Effector memory CD4-positive, alpha-beta T cell (primary cell): ENCODE results near the gene GBGT1.

Source experiments
- DNase-seq, 3 donors: peaks; one replicate each; pipeline ENCODE4 v3.0.0-alpha.2; 2020
- H3K27ac ChIP-seq: 2 replicates; pipeline ENCODE4 v1.7.0; 2013; ENCODE audit warnings: mild to moderate bottlenecking, low read length, moderate library complexity; ENCODE audit not compliant: insufficient read depth, poor library complexity, severe bottlenecking
- H3K27me3 ChIP-seq: replicated peaks from 2 replicates; pipeline ENCODE4 v1.7.0; 2013; ENCODE audit warnings: mild to moderate bottlenecking, low read length; ENCODE audit not compliant: insufficient read depth, control insufficient read depth, poor library complexity, severe bottlenecking
- H3K36me3 ChIP-seq: 2 replicates; pipeline ENCODE4 v1.7.0; 2013; ENCODE audit warnings: mild to moderate bottlenecking, low read length, moderate library complexity; ENCODE audit not compliant: control insufficient read depth, insufficient read depth
- H3K4me1 ChIP-seq: 2 replicates; pipeline ENCODE4 v1.7.0; 2013; ENCODE audit warnings: low read length, mild to moderate bottlenecking; ENCODE audit not compliant: control insufficient read depth, insufficient read depth, poor library complexity, severe bottlenecking
- H3K4me3 ChIP-seq: 2 replicates; pipeline ENCODE4 v1.7.0; 2013; ENCODE audit warnings: low read length, low read depth, mild to moderate bottlenecking; ENCODE audit not compliant: insufficient read depth, poor library complexity, severe bottlenecking
- H3K9me3 ChIP-seq: 2 replicates; pipeline ENCODE4 v1.7.0; 2013; ENCODE audit warnings: mild to moderate bottlenecking, low read length, moderate library complexity; ENCODE audit not compliant: control insufficient read depth

The GBGT1 gene

DNA sequence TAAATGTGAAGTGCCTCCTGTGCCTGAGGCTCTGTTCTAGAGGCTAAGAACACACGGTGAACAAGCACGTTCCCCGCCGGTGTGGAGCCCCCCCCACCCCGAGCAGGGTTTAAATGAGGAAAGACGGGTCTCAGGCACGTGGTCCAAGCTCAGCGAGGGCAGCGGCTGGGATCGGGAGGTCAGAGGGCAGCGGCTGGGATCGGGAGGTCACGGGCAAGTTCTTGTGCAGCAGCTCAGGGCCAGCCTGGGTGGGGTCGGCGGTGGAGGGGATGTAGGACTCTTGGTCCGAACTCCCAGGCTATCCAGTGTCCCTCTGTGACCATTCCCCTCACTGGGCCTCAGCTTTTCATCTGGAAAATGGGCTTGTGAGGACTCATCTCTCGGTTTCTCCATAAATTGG is 2.7 kb upstream of the GBGT1 start:
- no peaks in the 10 kb centered on the region for H3K27me3 ChIP-seq
- DNase-seq: no peak
- no peaks in the 10 kb centered on the region for H3K9me3 ChIP-seq
- peaks cover 11% of the 10 kb centered on the region for H3K4me1 ChIP-seq
- H3K4me3 ChIP-seq: no peak overlapping the region
- H3K27ac ChIP-seq: no peak overlapping the region
- no peaks in the 10 kb centered on the region for H3K36me3 ChIP-seq

DNA sequence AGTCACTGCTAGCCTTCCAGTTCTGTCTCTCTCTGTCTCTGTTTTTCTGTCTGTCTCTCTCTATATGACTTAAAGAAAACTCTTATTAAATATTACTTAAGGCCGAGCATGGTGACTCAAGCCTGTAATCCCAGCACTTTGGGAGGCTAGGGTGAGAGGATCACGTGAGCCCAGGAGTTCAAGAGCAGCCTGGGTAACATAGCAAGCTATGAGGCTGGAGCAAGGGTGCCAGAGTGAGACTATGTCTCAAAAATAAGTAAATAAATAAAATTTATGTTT is 1.7 kb upstream of the GBGT1 start:
- Histone ChIP-seq H3K36me3 (no peaks in the 10 kb centered on the region), H3K4me3 (no peak overlapping the region), H3K9me3 (no peaks in the 10 kb centered on the region), H3K27me3 (no peaks in the 10 kb centered on the region), H3K4me1 (peaks cover 11% of the 10 kb centered on the region), H3K27ac (no peak overlapping the region)
- no peak for DNase-seq

DNA sequence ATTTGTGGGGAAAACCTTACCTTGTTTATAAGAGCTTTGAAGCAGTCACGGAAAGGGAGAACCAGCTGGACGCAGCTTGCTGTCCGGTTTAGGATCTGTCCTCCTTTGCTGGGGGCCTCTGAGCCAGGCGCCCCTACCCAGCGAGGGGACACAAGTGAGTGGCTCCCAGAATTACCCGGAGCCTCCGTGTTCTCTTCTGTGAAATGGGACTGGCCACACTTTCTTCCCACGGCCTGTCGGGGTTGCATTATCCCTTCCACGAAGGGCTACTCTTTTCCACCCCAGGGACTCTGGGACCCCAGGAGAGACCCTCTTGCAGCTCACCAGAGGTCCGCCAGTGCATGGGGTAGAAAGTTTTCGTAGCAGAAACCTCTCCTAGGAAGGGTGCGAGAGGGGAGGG is 477 bp upstream of the GBGT1 start:
- Histone ChIP-seq H3K36me3 (no peaks in the 10 kb centered on the region), H3K27ac (no peak overlapping the region), H3K4me3 (peak overlapping the region; percentile 78), H3K4me1 (peaks cover 11% of the 10 kb centered on the region), H3K27me3 (no peaks in the 10 kb centered on the region), H3K9me3 (no peaks in the 10 kb centered on the region)
- DNase-seq: no peak

DNA sequence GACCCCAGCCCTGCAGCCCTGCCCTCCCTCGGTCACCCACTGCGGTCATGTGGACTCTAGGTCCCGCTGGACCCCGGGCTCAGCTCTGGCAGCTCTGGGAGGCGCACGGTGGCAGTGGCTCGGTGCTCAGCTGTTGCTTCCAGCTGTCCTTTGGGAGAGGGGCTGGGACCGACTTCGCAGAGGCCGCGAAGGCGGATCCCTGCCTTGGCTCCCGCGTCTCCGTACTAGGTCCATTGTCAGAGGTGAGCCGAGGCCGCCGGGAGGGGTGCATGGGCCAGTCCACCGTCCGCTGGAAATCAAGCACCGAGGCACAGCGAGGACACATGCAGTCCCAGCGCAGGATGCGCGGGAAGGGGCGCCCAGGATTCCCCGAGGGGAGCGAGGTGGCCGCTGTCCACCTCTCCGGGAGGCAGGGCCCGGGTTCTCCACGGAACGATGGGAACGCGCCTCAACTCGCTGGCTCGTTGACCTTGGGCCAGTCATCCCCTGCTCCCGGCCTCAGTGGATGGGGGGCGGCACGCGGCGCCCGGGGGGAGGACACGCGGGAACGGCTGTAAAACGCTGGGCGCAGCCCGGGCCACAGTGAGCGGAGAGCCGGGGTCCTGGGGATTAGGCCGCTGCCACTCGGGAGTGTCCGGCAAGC is 732 bp downstream of the GBGT1 start:
- H3K27me3 ChIP-seq: no peaks in the 10 kb centered on the region
- no peak for DNase-seq
- H3K36me3 ChIP-seq: no peaks in the 10 kb centered on the region
- H3K27ac ChIP-seq: peak overlapping the region; percentile 60
- H3K9me3 ChIP-seq: no peaks in the 10 kb centered on the region
- peaks cover 11% of the 10 kb centered on the region for H3K4me1 ChIP-seq
- H3K4me3 ChIP-seq: peak overlapping the region; percentile 78

DNA sequence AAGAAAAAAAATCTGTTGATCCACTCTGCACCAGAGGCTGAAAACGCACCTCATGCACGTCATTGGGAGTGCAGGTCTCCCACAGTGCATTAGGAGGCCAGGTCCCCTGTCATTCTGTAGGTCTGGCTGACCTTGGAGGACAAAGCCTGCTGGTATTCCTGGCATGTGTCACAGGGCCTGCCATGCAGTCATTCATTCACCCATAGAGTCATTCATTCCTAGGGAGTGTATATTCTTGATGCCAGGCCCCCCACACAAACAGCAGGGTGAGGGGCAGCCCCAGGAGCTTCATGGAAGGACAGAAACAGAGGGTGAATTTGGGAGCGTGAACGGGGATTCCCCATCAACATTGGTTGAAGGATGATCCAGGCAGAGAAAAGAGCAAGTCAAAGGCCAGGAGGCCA is 2.2 kb downstream of the GBGT1 start:
- Histone ChIP-seq H3K4me1 (peaks cover 11% of the 10 kb centered on the region), H3K4me3 (no peak overlapping the region), H3K27me3 (no peaks in the 10 kb centered on the region)

DNA sequence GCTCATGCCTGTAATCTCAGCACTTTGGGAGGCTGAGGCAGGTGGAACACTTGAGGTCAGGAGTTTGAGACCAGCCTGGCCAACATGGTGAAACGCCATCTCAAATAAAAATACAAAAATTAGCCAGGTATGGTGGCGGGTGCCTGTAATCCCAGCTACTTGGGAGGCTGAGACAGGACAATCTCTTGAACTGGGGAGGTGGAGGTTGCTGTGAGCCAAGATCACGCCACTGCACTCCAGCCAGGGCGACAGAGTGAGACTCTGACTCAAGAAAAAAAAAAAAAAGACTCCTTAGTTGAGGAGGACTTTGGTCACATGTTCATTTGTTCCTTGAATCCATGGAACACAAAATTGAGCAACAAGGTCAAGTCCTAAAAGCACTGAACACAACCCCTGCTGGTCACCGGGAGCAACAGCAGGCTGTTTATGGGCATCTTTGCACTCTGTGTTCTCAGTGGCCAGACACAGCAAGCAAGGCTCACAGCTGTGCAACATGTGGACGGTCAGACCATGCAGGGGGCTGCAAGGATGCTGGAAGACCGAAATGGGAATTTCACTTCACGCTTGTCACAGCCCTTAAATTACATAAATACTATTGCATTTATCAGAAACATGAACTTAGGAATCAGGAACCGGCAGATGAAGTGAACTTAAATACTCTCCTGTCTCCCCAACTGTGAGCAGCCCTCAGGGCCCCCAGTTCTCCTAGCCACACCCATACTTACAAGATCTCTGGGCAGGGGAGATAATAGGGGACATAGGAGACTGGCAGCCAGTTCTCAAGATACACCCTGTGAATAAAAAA is 2.8 kb downstream of the GBGT1 start:
- no peaks in the 10 kb centered on the region for H3K9me3 ChIP-seq
- H3K36me3 ChIP-seq: no peaks in the 10 kb centered on the region
- H3K4me1 ChIP-seq: peaks cover 11% of the 10 kb centered on the region
- H3K4me3 ChIP-seq: no peak overlapping the region
- H3K27ac ChIP-seq: no peak overlapping the region
- no peaks in the 10 kb centered on the region for H3K27me3 ChIP-seq
- DNase-seq: no peak

More for the DNA sequence above, 2.2 kb downstream of the GBGT1 start:
- Histone ChIP-seq H3K9me3 (no peaks in the 10 kb centered on the region), H3K27ac (no peak overlapping the region), H3K36me3 (no peaks in the 10 kb centered on the region)
- DNase-seq: no peak

DNA sequence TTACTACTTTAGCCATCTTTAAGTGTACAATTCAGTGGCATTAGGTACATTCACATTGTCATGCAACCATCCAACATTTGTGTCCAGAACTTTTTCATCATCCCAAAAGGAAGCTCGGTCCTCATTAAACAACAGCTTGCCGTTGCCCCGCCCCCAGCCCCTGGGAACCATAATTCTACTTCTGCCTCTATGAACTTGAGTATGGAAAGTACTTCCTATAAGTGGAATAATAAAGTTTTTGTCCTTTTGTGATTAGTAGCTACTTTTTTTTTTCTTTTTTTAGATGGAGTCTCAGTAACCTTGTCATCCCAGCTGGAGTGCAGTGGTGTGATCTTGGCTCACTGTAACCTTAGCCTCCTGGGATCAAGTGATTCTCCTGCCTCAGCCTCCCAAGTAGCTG is 5.0 kb downstream of the GBGT1 start:
- no peak overlapping the region for H3K27ac ChIP-seq
- no peaks in the 10 kb centered on the region for H3K27me3 ChIP-seq
- DNase-seq: no peak
- H3K4me3 ChIP-seq: no peak overlapping the region
- H3K36me3 ChIP-seq: no peaks in the 10 kb centered on the region
- peaks cover 8% of the 10 kb centered on the region for H3K4me1 ChIP-seq
- no peaks in the 10 kb centered on the region for H3K9me3 ChIP-seq

DNA sequence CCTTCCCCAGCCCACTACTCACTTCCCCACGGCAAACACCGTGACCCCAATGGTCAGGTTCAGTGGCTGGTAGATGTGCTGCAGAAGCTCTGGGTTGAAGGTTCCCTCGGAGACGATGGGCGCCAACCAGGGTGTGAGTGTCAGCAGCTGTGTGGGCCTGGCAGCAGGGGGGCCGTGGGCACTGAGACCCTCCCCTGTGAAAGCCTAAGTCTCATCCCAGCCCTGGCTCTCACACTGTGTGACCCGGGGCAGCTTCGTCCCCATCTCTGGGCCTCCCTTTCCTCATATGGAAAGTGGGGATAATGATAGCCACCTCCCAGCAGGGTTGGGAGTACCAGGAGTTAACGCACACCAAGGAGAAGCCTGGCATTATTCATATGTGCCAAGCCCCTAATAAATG is 8.6 kb downstream of the GBGT1 start:
- Histone ChIP-seq H3K4me1 (no peaks in the 10 kb centered on the region), H3K27ac (no peak overlapping the region), H3K9me3 (no peaks in the 10 kb centered on the region), H3K36me3 (no peaks in the 10 kb centered on the region), H3K4me3 (no peak overlapping the region), H3K27me3 (no peaks in the 10 kb centered on the region)
- no peak for DNase-seq

DNA sequence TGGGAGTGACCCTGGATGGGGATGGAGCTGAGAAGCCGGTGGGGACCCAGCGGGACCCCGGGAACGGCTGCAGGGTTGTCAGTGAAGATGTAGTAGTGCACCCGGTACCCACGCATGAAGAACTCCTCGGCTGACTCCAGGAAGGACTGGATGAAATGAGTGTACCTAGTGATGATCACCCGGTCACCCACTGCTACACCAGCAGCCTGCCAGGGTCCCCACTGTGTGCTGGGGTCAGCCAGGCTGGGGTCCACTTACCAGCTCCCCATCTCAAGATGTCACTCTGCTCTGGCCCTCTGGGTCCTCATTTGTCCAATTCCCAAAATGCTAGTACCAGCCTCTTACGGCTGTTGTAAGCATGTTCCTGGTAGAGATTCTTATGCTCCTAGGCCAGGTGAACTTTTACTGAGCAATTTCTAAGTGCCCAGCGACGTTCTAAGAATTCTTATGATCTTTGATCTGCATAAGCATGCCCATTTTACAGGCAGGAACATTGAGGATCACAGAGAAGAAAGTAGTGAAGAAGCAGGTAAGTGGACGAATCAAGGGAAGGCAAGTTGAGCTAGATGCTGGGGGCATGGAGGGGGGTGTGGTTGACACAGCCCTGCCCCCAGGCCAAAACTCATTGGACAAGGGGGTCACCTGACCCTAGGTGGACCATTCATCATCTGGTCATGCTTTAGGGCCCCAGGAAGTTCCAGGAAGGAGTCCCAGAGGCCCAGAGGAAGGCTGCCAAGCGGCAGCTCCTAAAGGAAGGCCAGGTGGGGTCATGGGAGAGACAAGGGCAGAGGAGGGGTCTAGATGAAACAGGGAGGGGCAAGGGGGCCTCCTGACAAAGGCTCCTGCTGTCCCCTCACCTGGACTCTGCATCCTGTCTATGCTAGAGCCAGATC is 9.4 kb downstream of the GBGT1 start:
- no peaks in the 10 kb centered on the region for H3K27me3 ChIP-seq
- no peaks in the 10 kb centered on the region for H3K4me1 ChIP-seq
- H3K4me3 ChIP-seq: no peak overlapping the region
- H3K36me3 ChIP-seq: no peaks in the 10 kb centered on the region
- H3K9me3 ChIP-seq: no peaks in the 10 kb centered on the region
- H3K27ac ChIP-seq: no peak overlapping the region
- DNase-seq: no peak
